NCI-H2107 treated with DMSO at 0.1 percent for 48 hours (cell line): ENCODE data around the gene INPP5B.
"Not testable (repeated sequence)": the region's sequence is repeated elsewhere in the genome, so short reads cannot be mapped to it uniquely, and the experiment has no call there.

Experiments used
- DNase-seq: peaks from one replicate; lab custom pipeline; 2025; ENCODE audit not compliant: unreplicated experiment; lab: John Stamatoyannopoulos, UW

The INPP5B gene

GRCh38 chr1:37948841-37949240, 2.0 kb upstream of the INPP5B start:
- DNase-seq, result no peak

- DNase-seq, result no peak
Observed at GRCh38 chr1:37948166-37948565, 1.3 kb upstream of the INPP5B start.

GRCh38 chr1:37947364-37947763, 511 bp upstream of the INPP5B start:
- DNase-seq, result no peak

- DNase-seq, result no peak
Observed at GRCh38 chr1:37945743-37946702, 830 bp downstream of the INPP5B start.

GRCh38 chr1:37945251-37945650, 1.6 kb downstream of the INPP5B start:
- DNase-seq, result no peak

GRCh38 chr1:37944816-37945215, 2.0 kb downstream of the INPP5B start:
- DNase-seq, result no peak

- DNase-seq, result no peak
Observed at GRCh38 chr1:37944086-37944763, 2.6 kb downstream of the INPP5B start.

GRCh38 chr1:37940299-37940947, 6.4 kb downstream of the INPP5B start:
- DNase-seq, result peak; percentile 53

GRCh38 chr1:37936760-37937159, 10.1 kb downstream of the INPP5B start:
- DNase-seq, result not testable (repeated sequence)

- no peak for DNase-seq
Observed at GRCh38 chr1:37932759-37933158, 14.1 kb downstream of the INPP5B start.

GRCh38 chr1:37931361-37932158, 15.3 kb downstream of the INPP5B start:
- peak; percentile 93 for DNase-seq

- DNase-seq, result no peak
Observed at GRCh38 chr1:37931102-37931360, 15.8 kb downstream of the INPP5B start.

GRCh38 chr1:37930246-37931101, 16.4 kb downstream of the INPP5B start:
- DNase-seq, result no peak

- no peak for DNase-seq
Observed at GRCh38 chr1:37926038-37926924, 20.6 kb downstream of the INPP5B start.

- DNase-seq, result no peak
Observed at GRCh38 chr1:37925316-37925715, 21.5 kb downstream of the INPP5B start.

- no peak for DNase-seq
Observed at GRCh38 chr1:37923551-37923889, 23.3 kb downstream of the INPP5B start.

- no peak for DNase-seq
Observed at GRCh38 chr1:37922767-37923550, 23.9 kb downstream of the INPP5B start.

GRCh38 chr1:37919277-37919676, 27.6 kb downstream of the INPP5B start:
- DNase-seq, result no peak
